GM19463 (cell line): Measurements from ENCODE around the gene GSX1.
"Not testable (repeated sequence)": the region's sequence is repeated elsewhere in the genome, so short reads cannot be mapped to it uniquely, and the experiment has no call there.

Experiments
- ATAC-seq: cut with Tn5 transposase; IDR thresholded peaks from one replicate; pipeline ENCODE4 v1.9.1; 2021; ENCODE audit warnings: mild to moderate bottlenecking, moderate library complexity; ENCODE audit not compliant: unreplicated experiment

Gene GSX1

GRCh38 chr13:27793507-27794367 lies 1.5 kb downstream of the GSX1 start:
- no peak for ATAC-seq

DNA sequence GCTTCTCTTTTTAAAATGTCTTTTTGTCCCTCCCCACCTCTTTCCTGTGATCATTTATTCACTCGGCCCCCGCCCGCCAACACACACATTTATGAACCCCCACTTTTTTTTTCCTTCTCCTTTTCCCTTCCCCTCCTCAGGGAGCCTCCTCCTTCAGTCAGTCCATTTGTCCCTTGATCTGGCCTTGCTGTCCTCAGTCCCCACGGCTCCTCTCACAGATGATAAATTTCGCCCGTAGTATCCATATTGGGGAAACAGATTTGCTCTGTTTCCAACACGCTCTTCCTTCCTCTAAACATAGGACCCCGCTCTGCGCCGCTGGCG lies 2.0 kb downstream of the GSX1 start:
- ATAC-seq, result no peak

- no peak for ATAC-seq
Observed at GRCh38 chr13:27794921-27795717, 2.8 kb downstream of the GSX1 start.

GRCh38 chr13:27795718-27796019 lies 3.4 kb downstream of the GSX1 start:
- ATAC-seq, result no peak

GRCh38 chr13:27796544-27797227 lies 4.4 kb downstream of the GSX1 start:
- ATAC-seq, result no peak

DNA sequence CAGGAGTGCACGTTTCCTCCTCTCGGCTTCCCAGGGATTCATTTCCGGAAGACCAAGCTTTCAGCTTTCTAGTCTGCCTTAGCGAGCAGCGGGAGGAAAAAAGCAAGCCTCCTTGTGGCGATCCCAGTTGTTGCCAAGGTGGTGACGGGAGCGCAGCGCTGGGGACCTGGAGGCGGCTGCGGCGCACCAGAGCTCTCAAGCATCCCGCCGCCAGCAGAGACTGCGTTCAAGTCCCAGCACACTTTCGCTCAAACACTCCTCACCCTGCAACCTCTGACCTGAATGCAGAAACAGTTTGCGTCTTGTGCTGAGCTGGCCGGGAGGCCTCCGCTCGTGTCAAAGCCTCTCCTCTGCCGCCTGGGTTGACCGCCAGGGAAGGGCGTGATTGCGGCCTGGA lies 4.9 kb downstream of the GSX1 start:
- no peak for ATAC-seq

GRCh38 chr13:27806744-27807387 lies 14.6 kb downstream of the GSX1 start:
- no peak for ATAC-seq

DNA sequence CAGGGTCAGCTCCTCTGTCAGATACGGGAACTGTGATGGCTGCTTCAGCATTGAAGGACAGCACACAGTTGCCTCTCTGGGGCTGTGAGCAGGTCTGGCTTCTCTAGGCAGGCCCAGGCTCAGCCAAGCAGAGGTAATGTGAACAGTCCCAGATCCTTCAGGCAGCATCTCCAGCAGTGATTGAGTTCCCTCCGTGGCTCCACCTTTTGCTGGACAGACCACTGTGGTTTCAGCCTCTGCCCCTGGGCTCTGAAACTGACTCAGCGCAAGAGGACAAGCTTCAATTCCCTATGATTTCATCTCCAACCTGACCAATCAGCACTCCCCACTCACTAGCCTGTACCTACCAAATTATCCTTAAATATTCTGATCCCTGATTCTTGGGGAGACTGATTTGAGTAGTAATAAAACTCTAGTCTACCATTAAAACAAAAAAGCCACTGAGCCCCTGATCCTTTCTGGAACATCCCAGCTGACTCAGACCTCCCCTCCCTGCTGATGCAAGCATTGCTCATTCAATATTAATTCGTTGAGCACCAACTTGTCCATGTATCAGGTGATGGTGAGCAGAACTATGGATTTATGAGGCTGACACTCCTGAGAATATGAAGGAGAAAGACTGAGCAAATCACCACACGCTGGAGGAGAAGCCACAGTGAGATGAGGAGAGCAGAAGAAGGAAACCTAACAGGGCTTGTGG lies 16.7 kb downstream of the GSX1 start:
- ATAC-seq, result no peak

- no peak for ATAC-seq
Observed at GRCh38 chr13:27810009-27810408, 17.7 kb downstream of the GSX1 start.

- no peak for ATAC-seq
Observed at GRCh38 chr13:27810461-27810860, 18.2 kb downstream of the GSX1 start.

DNA sequence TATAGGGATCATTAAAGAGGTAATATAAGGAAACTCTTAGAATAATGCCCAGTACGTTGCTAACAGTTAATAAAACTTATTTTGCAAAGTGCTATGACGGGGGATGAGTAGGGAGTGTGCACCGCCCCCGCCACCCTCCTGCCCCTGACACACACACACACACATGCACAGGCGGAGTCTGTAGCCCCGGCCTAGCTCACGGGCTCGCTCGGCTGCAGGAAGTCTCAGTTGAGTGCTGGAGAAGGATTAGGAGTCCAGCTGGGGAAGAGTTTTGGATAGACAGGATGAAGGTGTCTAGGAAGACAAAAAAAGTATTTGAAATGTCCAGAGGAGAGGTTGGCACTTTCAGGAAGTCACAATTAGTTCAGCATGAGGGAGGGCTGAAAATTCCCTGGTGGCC lies 21.5 kb downstream of the GSX1 start:
- ATAC-seq, result no peak

GRCh38 chr13:27817832-27818231 lies 25.5 kb downstream of the GSX1 start:
- ATAC-seq, result not testable (repeated sequence)

GRCh38 chr13:27820524-27821482 lies 28.5 kb downstream of the GSX1 start:
- ATAC-seq, result no peak

DNA sequence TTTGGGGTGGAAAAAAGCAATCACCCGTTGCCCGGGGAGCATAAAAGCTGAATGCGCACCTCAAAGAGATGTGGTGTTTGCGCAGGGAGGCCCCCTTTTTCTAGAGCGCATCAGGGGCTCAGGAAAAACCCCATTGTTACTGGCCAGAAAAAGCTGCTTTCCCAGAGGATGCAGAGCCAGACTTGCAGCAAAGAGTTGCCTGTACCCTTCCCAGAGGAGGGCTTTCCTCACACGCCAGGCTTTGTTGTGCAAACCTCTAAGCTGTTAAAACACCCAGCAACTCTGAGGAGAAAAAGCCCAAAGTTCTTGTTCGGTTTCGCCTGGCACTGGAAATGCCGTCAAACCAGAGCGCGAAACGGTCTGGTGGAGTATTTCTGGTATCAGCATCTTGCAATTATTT lies 29.3 kb downstream of the GSX1 start:
- ATAC-seq, result no peak

DNA sequence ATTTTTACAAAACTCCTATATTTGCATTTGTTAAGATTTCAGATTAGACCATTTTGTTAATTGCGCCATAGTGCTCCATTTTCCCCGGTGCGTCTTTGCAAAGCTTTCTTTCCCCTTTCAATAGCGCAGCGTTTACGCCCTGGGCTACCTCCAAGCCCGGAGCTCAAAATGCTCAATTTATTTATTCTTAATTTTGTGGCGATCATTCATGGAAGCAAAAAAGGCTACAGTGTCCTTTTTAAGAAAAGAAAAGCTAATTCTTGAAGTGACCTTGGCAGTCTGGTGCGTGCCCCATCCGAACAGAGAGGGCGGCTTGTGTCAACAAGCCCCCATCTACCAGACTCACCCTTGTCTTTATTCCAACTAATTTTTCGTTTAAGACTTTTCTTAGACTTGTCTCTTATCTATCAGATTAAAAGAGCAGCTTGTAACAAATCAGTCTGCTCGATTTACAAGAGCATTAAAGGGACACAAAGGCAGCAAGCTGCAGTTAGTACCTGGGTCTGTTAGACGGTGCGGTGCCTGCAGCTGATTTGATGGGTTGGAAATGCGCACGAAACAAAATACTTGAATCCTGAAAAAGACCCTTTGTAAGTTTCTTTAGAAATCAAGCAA lies 30.1 kb downstream of the GSX1 start:
- ATAC-seq, result no peak

DNA sequence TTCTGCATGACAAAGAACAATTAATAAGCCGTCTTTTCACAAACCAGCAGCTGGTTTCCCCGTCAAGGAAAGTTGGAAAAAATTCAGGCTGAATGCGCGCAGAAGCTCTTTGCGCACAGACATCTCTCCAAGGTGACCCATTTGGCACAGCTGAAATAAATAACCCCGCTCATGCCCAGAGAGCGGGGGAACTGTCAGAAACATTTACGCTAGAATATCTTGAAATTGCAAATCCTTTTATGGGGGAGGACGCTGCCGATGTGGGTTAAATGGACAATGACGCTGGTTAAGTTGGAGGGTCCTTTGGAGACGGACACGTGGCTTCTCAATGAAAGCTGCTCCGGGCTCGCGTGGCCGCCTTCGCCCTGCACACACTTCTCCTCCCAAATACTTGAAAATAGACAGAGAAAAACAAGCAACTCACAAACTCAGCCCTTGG lies 30.6 kb downstream of the GSX1 start:
- ATAC-seq, result no peak

GRCh38 chr13:27824121-27824520 lies 31.8 kb downstream of the GSX1 start:
- no peak for ATAC-seq

DNA sequence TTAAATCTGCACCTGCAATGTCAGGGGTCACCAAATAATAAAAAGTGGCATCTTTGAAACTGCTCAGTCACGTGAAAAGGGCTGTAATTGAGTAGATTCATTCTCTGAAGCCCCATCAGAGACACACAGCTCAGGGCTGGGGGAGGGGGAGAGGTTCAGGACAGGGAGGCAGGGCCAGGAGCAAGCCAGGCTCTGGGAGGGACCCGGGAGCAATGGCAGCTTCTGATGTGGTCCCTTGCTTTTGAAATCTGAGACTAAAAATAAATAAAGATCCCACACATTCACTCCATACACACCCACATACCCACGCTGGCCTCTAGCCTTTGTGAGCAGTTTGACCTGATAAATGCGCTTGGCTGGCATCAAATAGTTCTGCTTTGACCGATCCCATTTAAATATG lies 32.8 kb downstream of the GSX1 start:
- no peak for ATAC-seq
